ENCODE results near the gene RNF220. TPM values are rescaled to one million over a fixed set of nuclear protein-coding genes. Genes with fewer than 3 reads are reported as not detected.

The RNF220 gene
- total RNA-seq, 1 experiment from 2014 or later: 128 TPM

GRCh38 chr1:44641126-44642102 is 236.4 kb downstream of the RNF220 start:
- POLR2A ChIA-PET: interaction anchor here (0.5 kb wide), 1 partner anchor 1198 kb away, joined by 3 read pairs; no protein-coding TSS in a partner anchor
- ATAC-seq: no peak
- Mint-ChIP-seq H3K27me3 (ENCODE audit: low read depth) (no peaks in the 10 kb centered on the region), H3K4me1 (no peaks in the 10 kb centered on the region), H3K27ac (no peak overlapping the region), H3K4me3 (no peak overlapping the region), H3K36me3 (peaks cover 64% of the 10 kb centered on the region), H3K9me3 (no peaks in the 10 kb centered on the region)
- DNase-seq (ENCODE audit: low spot score): no peak
- CTCF ChIA-PET: interaction anchor here (1.0 to 6.9 kb wide), 3 partner anchors 11 to 33 kb away, joined by 3 to 42 read pairs (median 4); no protein-coding TSS in a partner anchor
- TF ChIP-seq E2F1 (CRISPR knock-in tag; IDR thresholded peaks at IDR 0.05): no peak
- no peak for TF ChIP-seq ZNF138 (CRISPR knock-in tag; conservative IDR thresholded peaks at IDR 0.05)
- TF ChIP-seq ZNF512 (CRISPR knock-in tag; IDR thresholded peaks at IDR 0.05; ENCODE audit: borderline replicate concordance): no peak
- TF ChIP-seq MYBL2 (CRISPR knock-in tag; IDR thresholded peaks at IDR 0.05): no peak
- no peak for TF ChIP-seq NR3C1 (CRISPR knock-in tag; conservative IDR thresholded peaks at IDR 0.05; ENCODE audit: low read depth)
- TF ChIP-seq, protein P1, sequence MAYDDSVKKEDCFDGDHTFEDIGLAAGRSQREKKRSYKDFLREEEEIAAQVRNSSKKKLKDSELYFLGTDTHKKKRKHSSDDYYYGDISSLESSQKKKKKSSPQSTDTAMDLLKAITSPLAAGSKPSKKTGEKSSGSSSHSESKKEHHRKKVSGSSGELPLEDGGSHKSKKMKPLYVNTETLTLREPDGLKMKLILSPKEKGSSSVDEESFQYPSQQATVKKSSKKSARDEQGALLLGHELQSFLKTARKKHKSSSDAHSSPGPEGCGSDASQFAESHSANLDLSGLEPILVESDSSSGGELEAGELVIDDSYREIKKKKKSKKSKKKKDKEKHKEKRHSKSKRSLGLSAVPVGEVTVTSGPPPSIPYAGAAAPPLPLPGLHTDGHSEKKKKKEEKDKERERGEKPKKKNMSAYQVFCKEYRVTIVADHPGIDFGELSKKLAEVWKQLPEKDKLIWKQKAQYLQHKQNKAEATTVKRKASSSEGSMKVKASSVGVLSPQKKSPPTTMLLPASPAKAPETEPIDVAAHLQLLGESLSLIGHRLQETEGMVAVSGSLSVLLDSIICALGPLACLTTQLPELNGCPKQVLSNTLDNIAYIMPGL (CRISPR knock-in tag; IDR thresholded peaks at IDR 0.05): no peak
- no peak for TF ChIP-seq CBFB (CRISPR knock-in tag; IDR thresholded peaks at IDR 0.05; ENCODE audit: low read depth)
- TF ChIP-seq ATF1 (CRISPR knock-in tag; IDR thresholded peaks at IDR 0.05): no peak
- no peak for TF ChIP-seq AR (CRISPR knock-in tag; IDR thresholded peaks at IDR 0.05)
- TF ChIP-seq MLX (CRISPR knock-in tag; IDR thresholded peaks at IDR 0.05): no peak
- no peak for TF ChIP-seq ZNF532 (CRISPR knock-in tag; IDR thresholded peaks at IDR 0.05; ENCODE audit: borderline replicate concordance)
- no peak for TF ChIP-seq ZNF232 (CRISPR knock-in tag; IDR thresholded peaks at IDR 0.05)
- TF ChIP-seq ATF6 (CRISPR knock-in tag; IDR thresholded peaks at IDR 0.05): no peak
- TF ChIP-seq, protein P2, sequence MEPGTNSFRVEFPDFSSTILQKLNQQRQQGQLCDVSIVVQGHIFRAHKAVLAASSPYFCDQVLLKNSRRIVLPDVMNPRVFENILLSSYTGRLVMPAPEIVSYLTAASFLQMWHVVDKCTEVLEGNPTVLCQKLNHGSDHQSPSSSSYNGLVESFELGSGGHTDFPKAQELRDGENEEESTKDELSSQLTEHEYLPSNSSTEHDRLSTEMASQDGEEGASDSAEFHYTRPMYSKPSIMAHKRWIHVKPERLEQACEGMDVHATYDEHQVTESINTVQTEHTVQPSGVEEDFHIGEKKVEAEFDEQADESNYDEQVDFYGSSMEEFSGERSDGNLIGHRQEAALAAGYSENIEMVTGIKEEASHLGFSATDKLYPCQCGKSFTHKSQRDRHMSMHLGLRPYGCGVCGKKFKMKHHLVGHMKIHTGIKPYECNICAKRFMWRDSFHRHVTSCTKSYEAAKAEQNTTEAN (CRISPR knock-in tag; IDR thresholded peaks at IDR 0.05): no peak
- TF ChIP-seq NFYB (CRISPR knock-in tag; conservative IDR thresholded peaks at IDR 0.05; ENCODE audit: low read depth): no peak
- no peak for TF ChIP-seq ESRRA (CRISPR knock-in tag; IDR thresholded peaks at IDR 0.05; ENCODE audit: borderline replicate concordance)
- TF ChIP-seq, protein P3, sequence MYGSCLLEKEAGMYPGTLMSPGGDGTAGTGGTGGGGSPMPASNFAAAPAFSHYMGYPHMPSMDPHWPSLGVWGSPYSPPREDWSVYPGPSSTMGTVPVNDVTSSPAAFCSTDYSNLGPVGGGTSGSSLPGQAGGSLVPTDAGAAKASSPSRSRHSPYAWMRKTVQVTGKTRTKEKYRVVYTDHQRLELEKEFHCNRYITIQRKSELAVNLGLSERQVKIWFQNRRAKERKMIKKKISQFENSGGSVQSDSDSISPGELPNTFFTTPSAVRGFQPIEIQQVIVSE (CRISPR knock-in tag; IDR thresholded peaks at IDR 0.05; ENCODE audit: borderline replicate concordance): no peak
- no peak for TF ChIP-seq EMX1 (CRISPR knock-in tag; IDR thresholded peaks at IDR 0.05)

All from WTC11 (cell line).